HG03442 (cell line): ENCODE results near the gene ZNF467.
A peak's percentile ranks its signal among the peaks of the same experiment; 100 is the strongest.

Experiments used
- ATAC-seq: cut with Tn5 transposase; IDR thresholded peaks from one replicate; pipeline ENCODE4 v1.9.1; 2021; ENCODE audit warnings: mild to moderate bottlenecking, moderate library complexity; ENCODE audit not compliant: unreplicated experiment

ZNF467 gene

DNA sequence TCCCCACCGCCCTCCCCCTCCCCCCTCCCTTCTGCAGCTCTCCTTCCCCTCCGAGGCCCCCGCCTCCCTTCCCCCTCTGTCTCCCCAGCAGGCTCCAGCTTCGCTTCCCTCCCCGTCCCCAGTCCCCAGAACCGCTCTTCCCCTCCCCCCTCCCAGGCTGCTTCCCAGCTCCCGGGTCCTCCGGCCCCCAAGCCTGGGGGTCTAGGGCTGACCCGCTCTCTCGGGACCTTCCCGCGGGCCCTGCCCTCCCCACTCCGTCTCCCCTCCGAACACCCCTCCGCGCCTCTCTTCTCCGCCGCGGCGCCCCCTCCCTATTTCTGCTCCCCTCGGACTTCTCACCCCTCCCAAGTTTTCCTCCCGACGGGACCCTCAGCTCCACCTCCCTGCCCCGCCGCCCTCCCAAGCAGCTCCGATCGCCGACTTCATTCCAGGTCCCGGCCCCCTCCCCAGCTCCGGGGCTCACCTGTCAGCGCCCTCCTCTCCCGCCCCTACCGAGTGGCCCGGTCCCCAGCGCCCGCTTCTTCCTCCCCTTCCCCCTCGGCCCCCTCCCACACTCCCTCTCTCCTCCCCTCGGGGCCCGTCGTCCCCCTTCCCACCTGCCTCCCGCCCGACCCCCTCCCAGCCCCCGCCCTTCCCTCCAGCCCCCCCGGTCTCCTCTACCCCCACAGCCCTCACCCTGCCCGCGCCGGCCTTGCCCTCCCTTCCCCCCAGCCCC, 990 bp downstream of the ZNF467 start:
- no peak for ATAC-seq

DNA sequence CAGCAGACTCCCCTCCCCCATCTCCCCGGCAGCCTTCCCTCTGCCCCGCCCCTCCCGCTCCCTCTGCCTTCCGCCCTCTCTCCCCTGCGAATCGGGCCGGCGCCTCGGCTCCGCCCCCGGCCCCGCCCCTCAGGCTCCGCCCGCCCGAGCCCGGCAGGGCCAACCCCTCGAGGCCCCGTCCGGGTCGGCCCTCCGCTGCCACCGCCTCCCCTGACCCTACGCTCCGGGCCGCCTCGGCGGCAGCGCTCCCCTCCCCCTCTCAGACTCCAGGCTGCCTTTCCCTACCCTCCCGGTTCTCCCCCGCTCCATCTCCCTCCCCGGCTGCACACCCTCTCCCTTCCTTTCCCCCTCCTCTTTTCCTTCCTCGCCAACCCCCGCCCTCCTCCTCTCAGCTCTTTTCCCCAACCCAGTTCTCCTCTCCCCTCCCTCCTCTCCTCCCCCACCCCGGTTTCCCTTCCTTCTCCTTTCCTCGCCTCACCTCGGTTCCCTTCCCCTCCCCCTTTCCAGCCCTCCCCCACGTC, 1.6 kb downstream of the ZNF467 start:
- peak; percentile 91 for ATAC-seq

DNA sequence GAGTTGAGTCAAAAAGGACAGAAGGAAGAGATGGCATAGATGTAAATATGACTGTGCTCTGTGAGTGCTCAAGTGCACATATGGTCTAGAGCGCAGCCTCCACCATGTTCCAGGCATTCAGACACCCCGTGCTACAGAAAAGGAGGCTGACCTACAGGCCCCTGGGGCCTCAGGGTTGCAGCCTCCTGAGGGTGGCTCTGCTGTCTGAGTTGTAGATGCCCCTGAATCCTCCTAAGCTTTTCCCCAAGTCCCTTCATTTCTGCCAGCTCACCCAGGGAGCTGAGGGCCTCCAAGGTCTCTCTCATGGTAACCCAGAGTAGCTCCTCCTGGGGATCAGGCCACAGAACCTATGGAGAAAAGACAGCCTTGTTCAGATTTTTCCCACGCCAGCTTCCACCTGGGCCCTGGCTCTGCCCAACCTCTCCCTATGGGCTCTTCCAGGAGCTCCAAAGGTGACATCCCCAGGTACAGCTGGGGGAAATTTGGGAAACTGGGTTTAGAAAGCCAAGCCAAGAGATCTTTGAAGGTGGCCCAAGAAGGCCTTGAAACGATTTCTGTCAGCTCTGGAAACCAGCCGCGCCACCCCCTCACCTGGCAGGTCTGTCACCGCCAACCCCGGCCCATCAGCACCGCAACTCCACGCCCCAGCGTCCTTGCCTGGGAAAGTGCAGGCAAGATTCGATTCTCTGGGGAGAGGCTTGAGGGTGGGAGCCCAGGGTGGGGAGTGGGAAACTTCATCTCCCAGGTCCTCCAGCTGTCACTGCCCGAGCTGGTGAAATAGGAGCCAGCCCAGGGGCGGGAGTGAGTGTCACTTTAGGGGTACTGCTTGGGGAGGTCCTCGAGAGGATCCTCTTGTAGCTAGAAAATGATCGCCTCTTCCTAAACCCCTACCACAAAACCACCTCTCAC, 2.4 kb downstream of the ZNF467 start:
- peak; percentile 13 for ATAC-seq

DNA sequence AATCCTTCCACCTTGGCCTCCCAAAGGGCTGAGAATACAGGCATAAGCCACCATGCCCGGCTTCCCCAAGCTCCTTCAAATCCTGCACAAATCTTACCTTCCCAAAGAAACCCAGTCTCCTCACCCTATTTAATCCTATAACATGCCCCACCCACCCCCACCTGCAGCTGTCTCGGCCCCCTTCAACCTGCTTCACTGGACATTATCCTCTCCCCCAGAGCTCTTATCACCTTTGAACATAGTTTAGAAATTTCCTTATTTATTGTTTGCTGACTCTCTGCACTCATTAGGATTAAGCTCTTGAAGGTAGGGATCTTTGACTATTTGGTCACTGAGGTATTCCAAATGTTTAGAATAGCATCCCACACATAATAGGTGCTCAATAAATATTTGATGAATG, 3.5 kb downstream of the ZNF467 start:
- ATAC-seq: no peak

DNA sequence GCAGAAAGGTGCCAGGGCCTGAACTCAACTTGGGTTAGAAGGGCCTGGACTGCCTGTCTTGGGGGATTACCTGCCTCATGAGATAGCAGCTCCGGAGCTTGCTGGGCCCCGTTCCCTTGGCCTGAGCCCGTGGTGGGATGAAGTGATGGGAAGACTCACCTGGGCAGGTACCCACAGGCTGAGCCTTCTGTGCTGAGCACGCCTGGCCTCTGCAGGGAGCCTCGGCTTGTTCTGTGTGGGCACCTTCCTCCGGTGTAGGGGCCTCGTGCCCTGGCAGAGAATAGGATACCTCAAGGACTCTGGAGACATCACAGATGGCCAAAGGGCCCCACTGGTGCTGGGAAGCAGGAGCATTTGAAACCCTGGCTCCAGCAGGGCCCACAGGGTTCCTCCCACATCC, 4.5 kb downstream of the ZNF467 start:
- ATAC-seq: no peak

DNA sequence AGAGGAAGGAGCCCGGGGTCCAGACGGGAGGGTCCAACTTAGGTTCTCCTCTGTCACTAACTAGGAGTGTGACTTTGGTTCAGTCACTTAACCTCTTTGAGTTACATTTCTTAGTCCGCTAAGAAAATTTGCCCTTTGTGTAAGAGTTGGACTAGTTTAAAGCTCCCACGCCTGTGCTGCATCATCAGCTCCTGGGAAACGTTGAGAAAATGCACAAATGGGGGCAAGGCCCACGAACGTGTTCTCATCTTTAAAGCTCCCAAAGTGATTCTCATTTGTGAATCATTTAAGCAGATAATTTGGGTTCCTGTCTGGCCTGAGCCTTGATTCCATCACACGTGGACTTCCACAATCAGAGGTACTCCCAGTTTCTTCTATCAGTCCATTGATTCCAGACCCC, 6.3 kb downstream of the ZNF467 start:
- ATAC-seq: no peak

DNA sequence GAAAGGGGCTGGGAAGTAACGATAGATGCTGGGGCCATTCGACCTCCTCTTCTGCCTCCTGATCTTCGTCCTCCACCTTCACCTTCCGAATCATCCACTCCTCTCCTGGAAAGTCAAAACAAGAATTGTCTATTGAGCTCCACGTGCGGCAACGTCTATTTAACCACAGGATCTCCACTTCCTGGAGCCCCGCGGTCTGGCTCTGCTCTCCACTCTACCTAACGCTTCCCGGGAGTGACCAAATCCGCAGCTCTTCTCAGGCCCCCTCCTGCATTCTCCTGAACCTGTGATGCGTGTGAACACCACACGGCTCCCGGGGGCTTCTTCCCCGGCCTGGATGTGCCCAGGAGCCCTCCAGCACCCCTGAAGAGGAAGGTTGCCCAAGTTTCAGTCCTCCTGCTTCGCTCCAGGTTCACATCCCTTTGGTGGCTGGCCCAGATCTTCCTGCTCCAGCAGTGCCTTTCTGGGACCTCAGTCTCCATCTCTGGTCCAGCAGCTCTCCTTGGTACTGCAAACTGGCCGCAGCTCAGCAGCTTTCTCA, 7.2 kb downstream of the ZNF467 start:
- ATAC-seq: no peak

DNA sequence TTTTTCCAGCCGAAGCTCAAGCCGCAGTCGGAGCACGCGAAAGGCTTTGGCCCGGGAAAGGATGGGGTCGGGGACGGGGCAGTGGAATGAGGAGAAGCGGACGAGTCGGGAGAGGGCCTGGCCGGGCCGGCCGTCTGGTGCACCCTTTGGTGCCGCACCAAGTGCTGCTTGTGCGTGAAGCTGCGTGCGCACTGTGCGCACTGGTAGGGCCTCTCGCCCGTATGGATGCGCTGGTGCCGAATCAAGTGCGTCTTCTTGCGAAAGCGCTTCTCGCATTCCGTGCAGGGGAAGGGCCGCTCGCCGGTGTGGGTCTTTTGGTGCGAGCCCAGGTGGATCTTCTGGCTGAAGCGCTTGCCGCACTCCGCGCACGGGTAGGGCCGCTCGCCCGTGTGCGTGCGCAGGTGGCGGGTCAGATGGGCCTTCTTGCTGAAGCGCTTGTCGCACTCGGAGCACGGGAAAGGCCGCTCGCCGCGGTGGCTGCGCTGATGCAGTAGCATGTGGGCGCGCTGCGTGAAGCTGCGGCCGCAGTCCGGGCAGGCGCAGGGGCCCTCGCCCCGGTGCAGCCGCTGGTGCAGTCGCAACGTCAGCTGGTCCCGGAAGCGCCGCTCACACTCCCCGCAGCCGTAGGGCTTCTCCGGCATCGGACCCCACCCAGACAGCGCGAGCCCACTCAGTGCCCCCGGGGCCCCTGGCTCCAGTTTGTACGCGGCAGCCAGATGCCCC, 7.8 kb downstream of the ZNF467 start:
- no peak for ATAC-seq

DNA sequence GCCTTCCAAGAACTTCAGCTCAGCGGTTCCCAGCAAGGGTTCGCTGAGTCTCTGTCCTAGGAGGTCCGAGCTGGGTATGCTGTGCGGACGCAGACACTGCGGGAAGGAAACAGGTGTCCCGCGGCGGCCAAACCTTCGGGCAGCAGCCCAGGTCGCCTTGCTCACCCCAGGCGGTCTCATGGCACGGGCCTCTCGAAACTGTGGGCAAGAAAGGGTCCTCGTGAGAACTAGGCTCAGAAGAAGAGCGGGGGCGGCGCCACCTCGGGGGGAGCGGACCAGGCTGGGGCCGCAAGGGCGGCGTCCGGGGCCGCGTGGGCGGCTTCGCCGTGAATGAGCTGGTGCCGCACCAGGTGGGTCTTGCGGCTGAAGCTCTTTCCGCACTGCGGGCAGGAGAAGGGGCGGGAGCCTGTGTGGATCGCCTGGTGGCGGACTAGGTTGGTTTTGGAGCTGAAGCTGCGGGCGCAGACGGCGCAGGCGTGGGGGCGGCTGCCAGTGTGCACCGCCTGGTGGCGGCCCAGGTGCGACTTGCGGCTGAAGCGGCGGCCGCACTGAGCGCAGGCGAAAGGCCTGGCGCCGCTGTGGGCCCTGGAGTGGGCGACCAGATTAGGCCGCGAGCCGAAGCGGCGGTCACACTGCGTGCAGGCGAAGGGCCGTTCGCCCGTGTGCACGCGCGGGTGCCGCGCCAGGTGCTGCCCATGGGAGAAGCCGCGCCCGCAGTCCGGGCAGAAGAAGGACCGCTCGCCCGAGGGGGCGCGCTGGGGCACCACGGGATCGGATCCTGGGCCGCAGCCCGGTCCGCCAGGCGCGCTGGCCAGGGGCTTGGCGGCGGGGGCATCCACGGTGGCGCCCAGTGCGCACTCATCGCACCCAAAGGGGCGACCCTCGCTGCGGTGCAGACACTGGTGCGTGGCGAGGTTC, 8.6 kb downstream of the ZNF467 start:
- ATAC-seq: no peak

DNA sequence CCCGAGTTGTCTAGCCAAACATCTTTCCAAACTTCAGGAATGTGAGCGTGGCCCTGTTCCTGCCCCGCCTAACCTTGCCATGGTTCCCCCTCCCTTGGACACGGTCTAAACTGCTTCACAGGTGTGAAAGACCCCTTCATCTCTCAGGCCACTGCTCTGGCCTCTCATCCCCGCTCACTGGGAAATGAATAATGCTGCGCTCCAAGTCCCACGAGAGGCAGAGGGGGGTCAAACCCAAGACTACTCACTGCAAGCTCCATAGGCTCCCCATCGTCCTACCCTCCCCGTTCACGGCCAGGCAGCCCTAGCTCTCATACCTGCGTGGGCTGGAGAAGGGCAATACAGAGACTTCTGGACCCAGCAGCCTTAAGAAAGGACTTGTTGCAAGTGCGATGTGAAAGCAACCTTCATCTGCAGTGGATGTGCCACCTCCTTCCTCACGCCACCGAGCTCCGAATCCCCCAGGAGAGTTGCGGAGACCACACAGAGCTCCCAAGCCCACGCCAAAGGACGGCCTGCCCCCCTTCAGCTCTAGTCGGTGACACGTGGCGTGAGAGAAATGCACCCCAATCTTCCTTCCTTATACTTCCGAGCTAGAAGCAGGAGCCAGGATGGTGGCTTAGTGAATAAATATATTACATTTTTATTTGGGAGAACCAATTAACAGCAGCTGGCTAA, 9.7 kb downstream of the ZNF467 start:
- ATAC-seq: no peak

DNA sequence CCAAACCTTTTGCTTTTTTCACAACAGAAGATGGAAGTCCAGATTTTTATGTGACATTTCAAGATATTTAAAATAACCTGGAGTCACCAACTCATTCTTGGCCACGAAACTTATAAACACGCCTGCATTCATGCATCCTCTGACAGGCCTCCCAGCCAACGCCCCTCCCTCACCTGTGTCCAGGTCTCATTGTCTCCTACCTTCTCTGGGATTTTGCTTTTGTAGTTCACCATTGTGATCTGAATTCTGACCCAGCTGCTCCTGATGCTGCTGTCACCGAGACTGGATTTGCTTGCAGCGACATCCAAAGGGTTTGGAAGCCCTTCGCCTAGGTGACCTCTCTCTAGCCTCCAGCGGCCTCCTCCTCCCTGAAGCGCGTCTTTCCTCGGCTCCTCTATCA, 10.8 kb downstream of the ZNF467 start:
- no peak for ATAC-seq

DNA sequence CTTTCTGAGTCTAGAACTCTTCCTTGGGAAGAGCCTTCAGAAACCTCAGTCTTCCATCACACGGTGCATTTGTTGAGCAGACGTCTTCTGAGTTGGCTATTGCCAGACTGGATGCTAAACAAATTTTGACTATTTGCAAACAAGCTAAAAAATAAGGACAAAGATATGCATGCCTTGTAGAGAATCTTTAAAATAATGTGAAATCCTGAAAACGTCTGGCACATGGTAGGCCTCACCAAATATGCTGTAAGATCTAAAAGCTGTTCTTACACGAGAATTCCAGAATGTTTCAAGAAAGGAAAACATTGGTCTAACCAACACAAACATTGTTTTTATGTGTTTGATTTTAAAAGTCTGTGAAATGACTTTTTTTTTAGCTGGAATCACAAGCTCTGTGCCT, 11.3 kb downstream of the ZNF467 start:
- ATAC-seq: no peak

DNA sequence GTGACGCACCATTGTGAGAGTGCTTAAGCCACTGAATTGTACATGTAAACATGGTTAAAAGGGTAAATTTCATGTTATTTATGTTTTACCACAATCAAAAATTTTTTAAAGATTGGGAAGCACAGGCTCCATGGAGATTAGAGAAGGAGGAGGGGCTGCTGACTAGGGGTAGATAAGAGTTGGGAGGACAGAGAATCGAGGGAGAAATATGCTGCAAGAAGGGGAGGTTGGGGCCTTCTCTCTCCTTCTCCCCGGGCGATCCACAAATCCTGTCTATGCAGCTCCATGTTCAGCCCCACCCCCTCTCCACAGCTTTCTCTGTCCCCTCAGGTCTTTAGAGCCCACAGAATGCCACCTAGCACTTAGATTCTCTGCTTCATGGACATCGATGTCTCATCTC, 12.1 kb downstream of the ZNF467 start:
- ATAC-seq: no peak

DNA sequence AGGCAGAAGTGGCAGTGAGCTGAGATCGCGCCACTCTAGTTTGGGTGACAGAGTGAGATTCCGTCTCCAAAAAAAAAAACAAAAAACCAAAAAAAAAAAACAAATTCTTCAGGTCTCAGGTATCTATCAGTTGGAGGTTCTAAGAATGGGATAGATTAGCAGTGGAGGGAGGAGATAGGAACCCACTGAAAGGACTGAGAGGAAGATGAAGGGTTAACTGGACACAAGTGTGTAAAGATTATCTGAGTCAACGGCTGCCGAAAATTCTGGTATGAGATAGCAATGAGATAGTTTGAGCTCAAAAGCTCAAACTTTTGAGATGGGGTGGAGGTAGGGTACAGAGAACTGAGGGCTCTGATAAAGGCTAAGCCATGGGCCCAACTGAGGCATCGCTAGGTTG, 12.8 kb downstream of the ZNF467 start:
- no peak for ATAC-seq

DNA sequence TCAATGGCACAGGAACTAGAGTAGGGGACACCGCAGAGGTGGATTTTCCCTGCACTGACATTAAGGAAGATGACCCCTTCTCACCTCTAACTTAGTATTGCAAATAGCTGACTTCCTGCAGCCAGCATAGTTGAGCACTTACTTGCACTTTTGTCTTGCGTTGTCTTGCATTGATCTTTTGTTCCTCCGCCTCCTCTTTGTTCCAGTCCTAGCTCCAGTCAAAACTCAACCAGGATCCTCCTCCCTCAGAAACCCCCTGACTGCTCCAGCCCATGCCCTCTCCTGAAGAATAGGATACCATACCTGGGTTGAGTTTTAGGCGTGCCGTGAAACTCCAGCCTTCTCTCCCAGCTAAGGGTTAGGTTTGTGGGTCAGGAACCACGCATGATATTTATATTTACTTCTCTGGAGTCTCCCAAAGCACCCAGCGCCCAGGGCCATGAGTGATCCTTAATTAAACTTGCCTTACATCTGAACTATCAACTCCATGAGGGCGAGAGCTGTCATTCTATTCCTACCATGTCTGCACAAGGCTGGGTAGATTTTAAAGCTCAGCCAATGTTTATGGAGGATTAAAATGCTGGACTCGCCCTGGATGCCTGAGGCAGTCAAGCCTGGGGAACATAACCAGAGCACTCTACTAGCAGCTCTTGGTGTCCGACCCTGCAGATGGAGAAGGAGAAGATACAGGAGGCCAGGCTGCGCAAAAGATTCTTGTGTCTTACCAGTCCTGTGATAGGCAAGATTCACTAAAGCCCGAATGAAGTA, 14.1 kb downstream of the ZNF467 start:
- ATAC-seq: no peak

DNA sequence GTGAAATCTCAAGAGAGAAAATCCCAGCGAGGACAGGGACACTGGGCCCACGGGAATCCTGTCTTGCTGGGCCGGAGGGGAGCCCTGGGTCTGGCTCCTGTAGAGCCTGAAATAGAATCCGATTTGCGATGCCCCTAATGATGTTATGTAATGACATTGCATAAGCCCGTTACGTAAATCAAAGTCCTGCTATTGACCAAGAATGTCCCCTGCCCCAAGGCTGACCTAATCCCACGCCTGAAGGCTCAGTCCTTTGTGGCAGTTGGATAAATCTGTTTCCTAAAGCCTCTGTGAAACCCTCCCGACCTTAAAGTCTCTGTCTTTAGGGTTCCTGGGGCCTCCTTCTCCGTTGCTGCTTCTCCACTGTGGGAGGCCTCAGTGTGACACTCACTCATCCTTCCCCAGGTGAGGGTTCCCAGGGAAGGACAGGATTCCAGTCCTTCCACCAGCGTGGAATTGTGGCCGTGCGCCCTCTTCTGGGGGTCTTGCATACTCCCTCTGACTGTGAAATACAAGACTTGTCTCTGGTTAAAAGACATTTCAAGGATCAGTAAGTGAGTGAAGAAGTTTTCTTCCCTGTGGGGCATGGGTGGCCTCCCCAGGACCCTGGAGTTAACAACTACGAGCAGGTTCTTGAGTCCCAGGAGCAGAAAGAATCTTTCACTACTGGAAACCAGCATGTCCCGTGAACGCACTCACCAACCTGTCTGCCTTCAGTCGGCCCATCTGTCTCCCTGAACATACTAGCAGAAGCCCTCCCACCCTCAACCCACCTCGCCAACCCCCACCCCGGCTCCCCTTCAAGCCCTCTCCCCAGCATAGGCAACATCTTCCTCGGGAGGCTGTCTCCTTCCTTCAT, 19.8 kb downstream of the ZNF467 start:
- ATAC-seq: no peak

DNA sequence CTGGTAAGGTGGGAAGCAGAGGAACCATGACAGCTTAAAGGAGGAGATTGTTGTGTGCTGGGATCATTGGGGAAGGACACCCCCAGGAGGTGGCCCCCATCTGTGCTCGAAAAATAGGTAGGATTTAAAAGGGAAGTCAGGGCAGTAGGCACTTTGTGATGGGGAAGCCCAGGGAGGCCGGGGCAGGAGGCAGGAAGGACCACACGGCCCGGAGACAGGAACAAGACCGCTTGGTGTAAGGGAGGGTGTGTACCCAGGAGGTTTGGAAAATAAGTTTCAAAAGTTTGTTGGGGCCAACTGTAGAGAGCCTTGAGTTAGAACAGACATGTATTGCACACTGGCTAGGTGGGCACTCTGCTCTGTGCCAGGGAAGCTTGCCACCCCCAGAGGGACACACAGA, 20.7 kb downstream of the ZNF467 start:
- no peak for ATAC-seq
